Measurements from ENCODE around the gene QKI.

- TF ChIP-seq CTCF (IDR thresholded peaks at IDR 0.05; ENCODE audit: extremely low read depth in 1 of 2, insufficient read depth in 1 of 2, low read depth in 1 of 2, low read length in 2 of 2), result no peak
- no peak for TF ChIP-seq GATA2 (IDR thresholded peaks at IDR 0.05; ENCODE audit: insufficient read depth, insufficient read length, low read depth, low read length)
- TF ChIP-seq EZH2 (IDR thresholded peaks at IDR 0.05; ENCODE audit: borderline replicate concordance, low read depth, low read length, severe bottlenecking), result no peak
Observed at GRCh38 chr6:163395122-163395830, 19.2 kb upstream of the QKI start.

All from endothelial cell of umbilical vein (primary cell).